Activated naive CD4-positive, alpha-beta T cell treated with anti-CD3 and anti-CD28 coated beads, Interleukin-2, amount 10 ng/mL, durations not matched to agents 5 hours and 36 hours (primary cell): ENCODE results near the gene H2AZ1. TPM values are rescaled to one million over a fixed set of nuclear protein-coding genes. Genes with fewer than 3 reads are reported as not detected.

ENCODE experiments used
- total RNA-seq, 2 experiments: library from RNA; stranded (reverse); gene quantifications; one replicate each; pipeline ENCODE4 v1.2.3, GENCODE V29; 2021

The H2AZ1 gene
- 100 to 1,000 TPM; 350 to 384 TPM for total RNA-seq

DNA sequence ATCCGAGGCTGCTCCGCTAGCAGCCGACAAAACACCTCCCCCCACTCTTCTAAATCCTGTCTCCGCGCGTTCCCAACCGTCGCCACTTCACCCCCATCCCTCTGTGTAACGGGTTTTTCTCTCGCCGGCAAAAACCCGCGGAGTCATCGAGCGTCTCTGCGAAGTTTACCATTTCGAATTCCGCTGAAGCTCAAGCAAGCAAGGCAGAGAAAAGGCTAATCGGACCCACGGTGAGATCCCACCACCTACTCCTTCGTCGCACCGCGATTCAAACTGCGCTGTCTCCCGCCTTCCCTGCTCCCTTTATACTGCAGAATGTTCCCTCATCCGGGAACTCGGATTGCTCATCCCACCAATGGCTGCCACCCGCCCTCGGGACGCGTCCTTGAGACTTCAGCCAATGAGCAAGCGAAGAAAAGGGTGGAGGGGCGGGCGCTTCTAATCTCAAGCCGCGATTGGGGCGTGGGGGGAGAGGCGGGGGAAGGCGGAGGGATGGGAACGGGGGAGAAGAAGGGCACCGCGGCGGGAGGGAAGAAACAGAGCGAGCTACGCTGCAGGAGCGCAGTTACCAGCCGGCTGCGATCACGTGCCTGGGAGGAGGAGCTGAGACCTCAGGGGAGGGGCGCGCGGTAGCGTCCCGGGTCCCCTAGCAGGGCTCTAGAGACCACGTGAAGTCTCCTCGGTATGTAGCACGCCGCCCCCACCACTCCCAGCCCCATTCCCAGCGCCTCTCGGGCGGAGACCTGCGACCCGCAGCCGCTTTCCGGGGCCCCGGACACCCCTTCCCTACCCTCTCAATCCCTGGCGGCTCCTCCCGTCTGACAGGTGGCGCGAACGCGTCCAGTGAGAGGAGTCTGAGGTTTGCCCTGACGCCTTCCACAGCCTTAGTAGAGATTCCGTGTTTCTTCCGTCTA lies at the start of gene H2AZ1:
TSS of gene H2AZ1 (minus strand) at position 277 of the 914 bp plus-strand sequence. CDS start at position 172, 105 bp downstream.

DNA sequence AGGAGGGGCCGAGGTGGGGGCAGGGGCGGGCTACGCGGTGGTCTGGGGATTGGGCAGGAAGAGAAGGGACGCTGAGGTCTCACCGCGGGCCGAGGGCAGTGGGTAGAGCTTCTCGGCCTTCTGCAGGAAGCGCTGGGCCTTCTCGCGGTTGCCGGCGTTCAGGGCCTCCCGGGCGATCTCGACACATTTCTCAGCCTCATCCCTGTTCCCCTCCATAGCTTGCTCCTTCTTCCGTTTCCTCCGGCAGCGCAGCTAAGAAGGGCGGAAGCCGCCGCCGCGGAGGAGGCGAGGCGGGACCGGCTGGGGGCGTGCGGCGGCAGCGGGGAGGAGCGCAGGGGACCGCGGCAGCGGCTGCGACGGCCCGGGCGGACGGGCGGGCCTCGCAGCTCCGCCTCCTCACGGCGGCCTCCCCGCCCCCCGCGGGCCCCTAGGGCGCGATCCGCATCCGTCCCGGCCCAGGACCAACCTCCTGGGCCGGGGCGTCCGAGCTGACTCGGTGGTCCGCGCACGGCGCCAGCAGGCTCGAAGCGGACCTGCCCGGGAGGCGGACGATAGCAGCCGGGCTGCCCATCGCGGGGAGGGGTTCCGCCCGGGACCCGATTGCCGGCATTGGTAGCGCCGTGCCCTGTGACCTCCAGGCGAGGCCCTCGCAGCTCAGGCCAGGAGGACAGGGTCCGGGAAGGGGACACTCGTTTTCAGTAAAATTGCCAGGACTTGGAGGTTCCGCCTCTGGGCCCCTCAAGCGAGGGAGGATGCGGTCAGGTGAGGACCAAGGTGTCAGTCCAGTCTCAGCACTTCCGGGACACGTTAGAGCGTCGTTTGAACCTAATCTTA lies 3.5 kb downstream of the H2AZ1 start, which contains the start of gene DNAJB14:
TSS of gene DNAJB14 (minus strand) at position 263 of the 834 bp plus-strand sequence. CDS start at position 216, 47 bp downstream.

Other genes with a start within 250 kb of the H2AZ1 start
- 10 to 100 TPM; 33.1 to 35.3 TPM for gene DAPP1, start 133.4 kb downstream of the H2AZ1 start, total RNA-seq
- 10 to 100 TPM; 27.9 to 30.3 TPM for gene LAMTOR3, start 55.8 kb downstream of the H2AZ1 start, total RNA-seq
- gene DNAJB14, start 3.7 kb downstream of the H2AZ1 start, total RNA-seq, result 10 to 100 TPM; 49.5 to 49.7 TPM
- under 1 TPM in 1 of 2 experiments, not detected in 1; 0.20 TPM for gene DDIT4L, start 240.2 kb upstream of the H2AZ1 start, total RNA-seq